AG04450 (cell line): Measurements from ENCODE around the gene MBLAC1. TPM values are rescaled to one million over a fixed set of nuclear protein-coding genes. Genes with fewer than 3 reads are reported as not detected.
A peak's percentile ranks its signal among the peaks of the same experiment; 100 is the strongest.

Experiments used
- CTCF ChIA-PET: fragments of 300-600, 350-600 bp; formaldehyde crosslinking; extraction: SDS; loops from one replicate; lab custom pipeline; 2022; ENCODE audit warnings: antibody characterized with exemption, inconsistent platforms; lab: Charles Lee
- POLR2A ChIA-PET: fragments of 350-600 bp; formaldehyde crosslinking; extraction: SDS; loops from one replicate; lab custom pipeline; 2021; ENCODE audit warnings: antibody characterized with exemption, inconsistent platforms; lab: Yijun Ruan, JAX
- DNase-seq: peaks from one replicate; pipeline ENCODE4 v3.0.0-alpha.2; 2011; ENCODE audit warnings: low read depth, low spot score
- H3K27ac ChIP-seq: one replicate; pipeline ENCODE4 v1.5.1; 2012; ENCODE audit warnings: low read depth, low read length, control low read depth
- H3K27me3 ChIP-seq: one replicate; pipeline ENCODE4 v1.6.0; 2012; ENCODE audit warnings: low read length; ENCODE audit not compliant: control insufficient read depth, insufficient read depth
- H3K4me3 ChIP-seq: 2 replicates; pipeline ENCODE4 v1.5.1; 2011; ENCODE audit warnings: mild to moderate bottlenecking, low read depth, low read length, control low read depth
- H3K9me3 ChIP-seq: 2 replicates; pipeline ENCODE4 v1.5.1; 2012; ENCODE audit warnings: low read length; ENCODE audit not compliant: control insufficient read depth, insufficient read depth
- polyA minus RNA-seq: library from RNA; depleted of rRNA, polyadenylated mRNA; stranded (reverse); fragments of >200 nt; gene quantifications from 2 replicates; pipeline ENCODE4 v1.2.3, GENCODE V29; 2011; rRNA and poly(A)+ RNA removed
- polyA plus RNA-seq: library from polyadenylated mRNA; depleted of rRNA; stranded (reverse); fragments of >200 nt; gene quantifications from 2 replicates; pipeline ENCODE4 v1.2.3, GENCODE V29; 2011; rRNA removed
- TF ChIP-seq, protein P1 (sequence below): IDR thresholded peaks from 2 replicates; pipeline ENCODE4 v1.5.1; 2011; ENCODE audit warnings: low read depth, low read length, control low read depth, inconsistent platforms

The MBLAC1 gene, protein sequence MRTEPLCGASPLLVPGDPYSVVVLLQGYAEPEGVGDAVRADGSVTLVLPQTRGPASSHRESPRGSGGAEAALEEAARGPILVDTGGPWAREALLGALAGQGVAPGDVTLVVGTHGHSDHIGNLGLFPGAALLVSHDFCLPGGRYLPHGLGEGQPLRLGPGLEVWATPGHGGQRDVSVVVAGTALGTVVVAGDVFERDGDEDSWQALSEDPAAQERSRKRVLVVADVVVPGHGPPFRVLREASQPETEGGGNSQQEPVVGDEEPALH
- polyA plus RNA-seq (0.55 and 0.56 TPM in 2 replicates), polyA minus RNA-seq (0.41 and 0.61 TPM in 2 replicates)

GRCh38 chr7:100126931-100127865, at the start of gene MBLAC1:
MBLAC1 (plus strand) TSS chr7:100126967; CDS start chr7:100127396, 429 bp downstream.
- DNase-seq = peak; percentile 87
- Histone ChIP-seq H3K4me3 (peak within 1 kb of the TSS; percentile 96), H3K9me3 (no peaks in the 10 kb centered on the region), H3K27me3 (no peaks in the 10 kb centered on the region), H3K27ac (peak within 1 kb of the TSS; percentile 96)
- TF ChIP-seq, protein P1, sequence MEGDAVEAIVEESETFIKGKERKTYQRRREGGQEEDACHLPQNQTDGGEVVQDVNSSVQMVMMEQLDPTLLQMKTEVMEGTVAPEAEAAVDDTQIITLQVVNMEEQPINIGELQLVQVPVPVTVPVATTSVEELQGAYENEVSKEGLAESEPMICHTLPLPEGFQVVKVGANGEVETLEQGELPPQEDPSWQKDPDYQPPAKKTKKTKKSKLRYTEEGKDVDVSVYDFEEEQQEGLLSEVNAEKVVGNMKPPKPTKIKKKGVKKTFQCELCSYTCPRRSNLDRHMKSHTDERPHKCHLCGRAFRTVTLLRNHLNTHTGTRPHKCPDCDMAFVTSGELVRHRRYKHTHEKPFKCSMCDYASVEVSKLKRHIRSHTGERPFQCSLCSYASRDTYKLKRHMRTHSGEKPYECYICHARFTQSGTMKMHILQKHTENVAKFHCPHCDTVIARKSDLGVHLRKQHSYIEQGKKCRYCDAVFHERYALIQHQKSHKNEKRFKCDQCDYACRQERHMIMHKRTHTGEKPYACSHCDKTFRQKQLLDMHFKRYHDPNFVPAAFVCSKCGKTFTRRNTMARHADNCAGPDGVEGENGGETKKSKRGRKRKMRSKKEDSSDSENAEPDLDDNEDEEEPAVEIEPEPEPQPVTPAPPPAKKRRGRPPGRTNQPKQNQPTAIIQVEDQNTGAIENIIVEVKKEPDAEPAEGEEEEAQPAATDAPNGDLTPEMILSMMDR = no peak
- POLR2A ChIA-PET = interaction anchor here (1.0 kb wide), 1 partner anchor 26 kb away, joined by 12 read pairs; the partner anchor contains the start of genes AP4M1 and MCM7
- CTCF ChIA-PET = no interaction called here

GRCh38 chr7:100077205-100077604, 49.6 kb upstream of the MBLAC1 start:
- no peak overlapping the region for H3K27ac ChIP-seq
- ChIA-PET CTCF (no interaction called here), POLR2A (no interaction called here)
- no peak overlapping the region for H3K4me3 ChIP-seq
- peaks cover 52% of the 10 kb centered on the region for H3K9me3 ChIP-seq
- no peak for DNase-seq
- no peaks in the 10 kb centered on the region for H3K27me3 ChIP-seq
- TF ChIP-seq, protein P1 = no peak

- H3K9me3 ChIP-seq = peaks cover 33% of the 10 kb centered on the region
- TF ChIP-seq, protein P1 = no peak
- H3K27me3 ChIP-seq = no peaks in the 10 kb centered on the region
- H3K27ac ChIP-seq = no peak overlapping the region
- H3K4me3 ChIP-seq = no peak overlapping the region
- POLR2A ChIA-PET = no interaction called here
- DNase-seq = no peak
- CTCF ChIA-PET = no interaction called here
Measured at GRCh38 chr7:100079024-100079560, 47.7 kb upstream of the MBLAC1 start.

GRCh38 chr7:100080907-100081534, 45.7 kb upstream of the MBLAC1 start:
- Histone ChIP-seq H3K27ac (peak overlapping the region; percentile 84), H3K27me3 (no peaks in the 10 kb centered on the region), H3K9me3 (peaks cover 14% of the 10 kb centered on the region), H3K4me3 (peak overlapping the region; percentile 95)
- no peak for DNase-seq
- TF ChIP-seq, protein P1 = no peak
- POLR2A ChIA-PET = interaction anchor here (0.7 to 1.1 kb wide), 2 partner anchors 20 to 31 kb away, joined by 3 to 4 read pairs; partner anchors contain the start of genes MCM7 and ZSCAN21
- CTCF ChIA-PET = interaction anchor here (1.1 to 2.3 kb wide), 3 partner anchors 9 to 167 kb away, joined by 3 to 5 read pairs (median 4); no protein-coding TSS in a partner anchor
